Lower leg skin (tissue), 3 donors: ENCODE measurements around the gene SEMA3A.

Source experiments
- POLR2A ChIP-seq, 2 donors: fragments of 450-650 bp; IDR thresholded peaks; one replicate each; pipeline ENCODE4 v1.6.1; 2016 to 2017; ENCODE audit warnings: antibody characterized with exemption in 2 of 2, mild to moderate bottlenecking in 1 of 2, moderate library complexity in 1 of 2
- TF ChIP-seq, protein P1 (sequence below), 3 donors: fragments of 450-650 bp; IDR thresholded peaks; one replicate each; pipeline ENCODE4 v1.5.1; 2016; ENCODE audit warnings: antibody characterized with exemption in 3 of 3, mild to moderate bottlenecking in 3 of 3, moderate library complexity in 2 of 3

DNA sequence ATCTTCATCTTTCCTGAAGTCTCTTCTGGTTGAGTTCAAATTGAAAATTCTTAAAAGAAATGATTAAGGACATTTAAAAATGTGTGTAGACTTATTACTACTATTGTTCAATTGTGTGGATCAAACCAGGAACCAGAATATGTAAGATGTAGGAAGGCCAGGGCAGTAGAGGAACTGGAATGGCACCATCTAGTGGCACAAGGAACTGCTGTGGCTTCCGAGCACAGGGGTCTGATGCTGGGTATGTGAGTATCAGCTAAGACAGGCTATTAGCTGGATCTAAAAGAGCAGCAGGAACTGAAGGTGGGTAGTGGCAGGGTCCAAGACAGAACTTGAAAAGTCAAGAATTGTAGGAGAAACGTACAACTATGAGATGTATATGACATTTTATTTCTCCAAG is 247.3 kb downstream of the SEMA3A start:
- TF ChIP-seq, protein P1, sequence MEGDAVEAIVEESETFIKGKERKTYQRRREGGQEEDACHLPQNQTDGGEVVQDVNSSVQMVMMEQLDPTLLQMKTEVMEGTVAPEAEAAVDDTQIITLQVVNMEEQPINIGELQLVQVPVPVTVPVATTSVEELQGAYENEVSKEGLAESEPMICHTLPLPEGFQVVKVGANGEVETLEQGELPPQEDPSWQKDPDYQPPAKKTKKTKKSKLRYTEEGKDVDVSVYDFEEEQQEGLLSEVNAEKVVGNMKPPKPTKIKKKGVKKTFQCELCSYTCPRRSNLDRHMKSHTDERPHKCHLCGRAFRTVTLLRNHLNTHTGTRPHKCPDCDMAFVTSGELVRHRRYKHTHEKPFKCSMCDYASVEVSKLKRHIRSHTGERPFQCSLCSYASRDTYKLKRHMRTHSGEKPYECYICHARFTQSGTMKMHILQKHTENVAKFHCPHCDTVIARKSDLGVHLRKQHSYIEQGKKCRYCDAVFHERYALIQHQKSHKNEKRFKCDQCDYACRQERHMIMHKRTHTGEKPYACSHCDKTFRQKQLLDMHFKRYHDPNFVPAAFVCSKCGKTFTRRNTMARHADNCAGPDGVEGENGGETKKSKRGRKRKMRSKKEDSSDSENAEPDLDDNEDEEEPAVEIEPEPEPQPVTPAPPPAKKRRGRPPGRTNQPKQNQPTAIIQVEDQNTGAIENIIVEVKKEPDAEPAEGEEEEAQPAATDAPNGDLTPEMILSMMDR (IDR thresholded peaks at IDR 0.05), result no peak
- TF ChIP-seq POLR2A (IDR thresholded peaks at IDR 0.05), result no peak
